Neural crest cell (in vitro differentiated cells): ENCODE measurements around the gene BNIP5. TPM values are rescaled to one million over a fixed set of nuclear protein-coding genes. Genes with fewer than 3 reads are reported as not detected.

ENCODE experiments used
- DNase-seq: peaks from one replicate; pipeline ENCODE4 v3.0.0; 2021; ENCODE audit warnings: low read depth, mixed read lengths, low spot score
- H3K27ac Mint-ChIP-seq: one replicate; pipeline ENCODE4 v1.8.0; 2021; ENCODE audit warnings: mild to moderate bottlenecking, mixed read lengths; ENCODE audit not compliant: unreplicated experiment
- H3K27me3 Mint-ChIP-seq: 2 replicates; pipeline ENCODE4 v1.8.0; 2021; ENCODE audit warnings: low read depth, mild to moderate bottlenecking, mixed read lengths
- H3K36me3 Mint-ChIP-seq: 2 replicates; pipeline ENCODE4 v1.8.0; 2021; ENCODE audit warnings: low read depth, mild to moderate bottlenecking, mixed read lengths
- H3K4me1 Mint-ChIP-seq: 2 replicates; pipeline ENCODE4 v1.8.0; 2021; ENCODE audit warnings: mixed read lengths
- H3K4me3 Mint-ChIP-seq: one replicate; pipeline ENCODE4 v1.8.0; 2021; ENCODE audit warnings: mild to moderate bottlenecking, mixed read lengths
- H3K9me3 Mint-ChIP-seq: 2 replicates; pipeline ENCODE4 v1.8.0; 2021; ENCODE audit warnings: mixed read lengths
- total RNA-seq: library from RNA; stranded (reverse); gene quantifications from 2 replicates; pipeline ENCODE4 v1.2.1, GENCODE V29; 2021
- TF ChIP-seq, protein P1 (sequence below): fragments of 200-600 bp; sonication (generic); conservative IDR thresholded peaks from 2 replicates; pipeline ENCODE4 v1.5.0; 2021; ENCODE audit warnings: antibody characterized with exemption, mild to moderate bottlenecking

The BNIP5 gene
- total RNA-seq, 1 donor from 2014 or later: not detected

DNA sequence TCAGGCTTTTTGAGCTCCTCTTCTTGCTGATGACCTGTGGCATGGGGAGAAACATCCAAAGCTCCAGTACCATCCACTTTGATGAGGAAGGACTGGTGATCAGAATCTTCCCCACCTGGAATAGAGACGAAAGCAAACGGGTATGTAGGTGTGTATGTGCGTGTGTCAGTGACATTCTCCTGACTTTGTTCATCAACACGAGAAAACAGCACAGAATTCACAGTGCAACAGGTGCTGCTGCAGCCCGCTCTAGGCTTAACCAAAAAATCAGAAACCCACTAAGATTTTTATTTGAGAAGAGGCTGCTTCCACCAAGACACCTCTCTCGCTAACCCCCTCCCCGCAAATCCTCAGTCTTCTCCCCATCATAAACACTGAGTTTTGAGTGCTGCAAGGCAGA lies 8.1 kb downstream of the BNIP5 start:
- H3K27ac Mint-ChIP-seq: no peak overlapping the region
- no peaks in the 10 kb centered on the region for H3K9me3 Mint-ChIP-seq
- H3K4me3 Mint-ChIP-seq: no peak overlapping the region
- H3K36me3 Mint-ChIP-seq: no peaks in the 10 kb centered on the region
- H3K27me3 Mint-ChIP-seq: peaks cover 2% of the 10 kb centered on the region
- DNase-seq: no peak
- TF ChIP-seq, protein P1, sequence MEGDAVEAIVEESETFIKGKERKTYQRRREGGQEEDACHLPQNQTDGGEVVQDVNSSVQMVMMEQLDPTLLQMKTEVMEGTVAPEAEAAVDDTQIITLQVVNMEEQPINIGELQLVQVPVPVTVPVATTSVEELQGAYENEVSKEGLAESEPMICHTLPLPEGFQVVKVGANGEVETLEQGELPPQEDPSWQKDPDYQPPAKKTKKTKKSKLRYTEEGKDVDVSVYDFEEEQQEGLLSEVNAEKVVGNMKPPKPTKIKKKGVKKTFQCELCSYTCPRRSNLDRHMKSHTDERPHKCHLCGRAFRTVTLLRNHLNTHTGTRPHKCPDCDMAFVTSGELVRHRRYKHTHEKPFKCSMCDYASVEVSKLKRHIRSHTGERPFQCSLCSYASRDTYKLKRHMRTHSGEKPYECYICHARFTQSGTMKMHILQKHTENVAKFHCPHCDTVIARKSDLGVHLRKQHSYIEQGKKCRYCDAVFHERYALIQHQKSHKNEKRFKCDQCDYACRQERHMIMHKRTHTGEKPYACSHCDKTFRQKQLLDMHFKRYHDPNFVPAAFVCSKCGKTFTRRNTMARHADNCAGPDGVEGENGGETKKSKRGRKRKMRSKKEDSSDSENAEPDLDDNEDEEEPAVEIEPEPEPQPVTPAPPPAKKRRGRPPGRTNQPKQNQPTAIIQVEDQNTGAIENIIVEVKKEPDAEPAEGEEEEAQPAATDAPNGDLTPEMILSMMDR: no peak
- peaks cover 46% of the 10 kb centered on the region for H3K4me1 Mint-ChIP-seq

DNA sequence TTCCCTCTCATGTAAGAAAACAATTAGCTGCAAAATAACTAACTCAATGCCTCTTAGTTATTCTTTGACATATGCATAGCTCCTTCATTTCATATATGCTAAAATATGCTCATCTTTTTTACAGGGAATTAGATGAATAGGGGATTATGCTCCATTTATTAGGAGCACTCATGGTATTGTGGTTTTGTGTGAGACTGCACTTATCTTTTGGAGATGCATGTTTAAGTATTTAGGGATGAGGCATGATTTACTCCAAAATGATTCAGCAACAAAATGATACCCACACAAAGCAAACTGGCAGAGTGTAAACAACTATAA lies 8.8 kb downstream of the BNIP5 start:
- Mint-ChIP-seq H3K27ac (no peak overlapping the region), H3K4me1 (peaks cover 50% of the 10 kb centered on the region), H3K4me3 (no peak overlapping the region), H3K27me3 (peaks cover 2% of the 10 kb centered on the region), H3K36me3 (no peaks in the 10 kb centered on the region), H3K9me3 (no peaks in the 10 kb centered on the region)
- TF ChIP-seq, protein P1: no peak
- DNase-seq: no peak

DNA sequence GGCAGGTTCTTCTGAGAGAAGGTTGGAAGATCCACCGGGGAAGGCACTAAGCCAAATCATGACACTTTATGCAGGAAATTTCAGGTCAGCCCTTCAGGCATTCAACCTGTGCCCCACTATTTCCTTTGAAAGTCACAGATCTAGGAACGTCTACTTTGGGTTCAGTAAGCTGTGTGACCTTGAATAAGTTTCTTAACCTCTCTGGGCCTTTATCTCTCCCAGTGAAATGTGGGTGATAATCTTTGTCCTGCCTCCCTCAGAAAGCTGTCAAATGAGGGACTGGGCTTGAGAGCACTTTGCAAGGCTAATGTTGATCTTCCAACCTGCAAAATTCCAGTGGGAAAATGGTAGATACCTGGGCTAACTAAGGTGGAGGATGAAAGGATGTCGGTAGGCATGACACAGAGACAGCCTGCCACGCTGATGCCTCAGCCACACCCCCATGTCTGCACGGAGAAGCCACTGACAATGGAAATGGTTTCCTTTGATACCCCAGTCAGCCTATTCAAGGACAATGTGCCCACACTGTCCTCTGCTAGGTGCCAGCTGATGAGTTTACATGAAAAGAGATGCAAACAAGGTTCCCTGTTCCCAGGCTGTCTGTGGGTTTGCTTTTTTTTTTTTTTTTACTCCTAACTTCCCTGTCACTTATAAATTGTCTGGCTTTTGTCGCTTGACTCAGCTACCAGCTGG lies 9.3 kb downstream of the BNIP5 start:
- no peak for DNase-seq
- Mint-ChIP-seq H3K9me3 (no peaks in the 10 kb centered on the region), H3K4me3 (no peak overlapping the region), H3K4me1 (peaks cover 50% of the 10 kb centered on the region), H3K36me3 (no peaks in the 10 kb centered on the region), H3K27me3 (peaks cover 2% of the 10 kb centered on the region), H3K27ac (no peak overlapping the region)
- TF ChIP-seq, protein P1: no peak

DNA sequence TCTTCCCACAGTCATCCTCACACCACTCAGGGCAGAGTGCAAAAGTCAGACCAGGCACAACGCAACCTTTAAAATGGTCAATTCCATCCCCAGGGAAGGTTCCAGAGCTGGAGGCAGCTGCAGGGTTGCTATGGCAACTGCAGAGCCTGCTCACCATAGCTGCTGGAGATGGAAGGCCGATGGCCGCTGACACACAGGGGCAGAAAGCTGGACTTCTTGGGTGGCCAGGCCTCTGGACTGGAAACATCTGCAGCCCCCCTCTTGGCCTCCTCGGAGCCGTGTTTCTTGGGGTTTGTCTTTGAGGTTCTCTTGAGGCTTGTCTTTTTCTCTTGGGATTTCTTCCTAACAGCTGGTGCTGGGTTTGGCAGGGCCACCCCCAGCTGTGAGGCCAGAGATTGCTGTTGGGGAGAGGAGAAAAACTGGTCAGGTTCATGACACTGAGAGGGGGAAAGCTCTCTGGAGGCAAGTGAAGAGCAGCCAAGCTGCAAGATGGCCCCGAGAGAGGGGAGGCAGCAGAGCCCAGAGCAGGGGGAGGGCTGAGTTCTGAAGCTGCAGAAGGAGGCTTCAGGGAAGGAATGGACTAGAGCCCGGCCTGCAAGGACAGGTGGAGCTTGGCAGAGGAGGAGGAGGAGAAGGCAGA lies 10.2 kb downstream of the BNIP5 start:
- H3K4me3 Mint-ChIP-seq: peak overlapping the region; percentile 32
- peaks cover 44% of the 10 kb centered on the region for H3K4me1 Mint-ChIP-seq
- TF ChIP-seq, protein P1: no peak
- H3K36me3 Mint-ChIP-seq: no peaks in the 10 kb centered on the region
- no peak for DNase-seq
- no peaks in the 10 kb centered on the region for H3K9me3 Mint-ChIP-seq
- peak overlapping the region; percentile 88 for H3K27ac Mint-ChIP-seq
- H3K27me3 Mint-ChIP-seq: no peaks in the 10 kb centered on the region

DNA sequence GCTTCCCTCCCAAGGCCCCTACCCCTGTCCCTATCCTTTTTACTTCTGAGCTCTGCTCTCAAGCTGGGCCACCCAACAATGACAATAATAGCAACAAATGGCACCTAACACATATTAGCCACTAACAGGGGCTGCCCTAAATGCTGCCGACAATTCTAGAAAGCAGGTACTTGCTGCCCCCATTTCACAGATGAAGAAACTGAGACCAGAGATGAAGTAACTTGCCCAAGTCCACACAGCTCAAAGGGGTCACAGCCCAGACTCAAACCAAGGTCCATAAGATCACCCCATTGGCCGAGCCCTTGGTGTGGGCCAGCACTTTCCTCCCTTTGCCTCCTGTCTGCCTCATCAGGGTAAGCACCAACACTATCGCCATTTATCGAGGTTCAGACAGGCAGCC lies 12.0 kb downstream of the BNIP5 start:
- Mint-ChIP-seq H3K9me3 (no peaks in the 10 kb centered on the region), H3K4me3 (no peak overlapping the region), H3K36me3 (no peaks in the 10 kb centered on the region), H3K4me1 (peaks cover 44% of the 10 kb centered on the region), H3K27me3 (no peaks in the 10 kb centered on the region), H3K27ac (no peak overlapping the region)
- TF ChIP-seq, protein P1: no peak
- no peak for DNase-seq
